ENCODE data around the gene ERBB2. TPM values are rescaled to one million over a fixed set of nuclear protein-coding genes. Genes with fewer than 3 reads are reported as not detected.

Gene ERBB2
- total and polyA plus RNA-seq, 5 donors from 2014 or later, result 0.36 to 5.5 (median 0.67) TPM

- Histone ChIP-seq H3K9me3 (ENCODE audit: control insufficient read depth in 2 of 2, low read length in 2 of 2) (no peaks in the 10 kb centered on the region), H3K27me3 (ENCODE audit: control insufficient read depth, insufficient read depth, low read length) (no peaks in the 10 kb centered on the region), H3K4me3 (ENCODE audit: low read depth, low read length) (no peak overlapping the region), H3K27ac (ENCODE audit: insufficient read depth, low read length, poor library complexity, severe bottlenecking) (no peak overlapping the region), H3K36me3 (ENCODE audit: control insufficient read depth, insufficient read depth, low read length) (no peaks in the 10 kb centered on the region), H3K4me1 (ENCODE audit: control insufficient read depth, insufficient read depth, low read length, poor library complexity, severe bottlenecking) (peaks cover 9% of the 10 kb centered on the region)
- DNase-seq, result no peak
- no peak for ATAC-seq (ENCODE audit: low read depth in 2 of 2)
- no peaks in the 10 kb centered on the region for H3K9me3 Mint-ChIP-seq
- H3K27ac Mint-ChIP-seq, result peak overlapping the region in 1 of 3 donors; percentile 41
- no peak overlapping the region for H3K4me3 Mint-ChIP-seq
- H3K4me1 Mint-ChIP-seq, result peaks cover 5 to 26% (median 7%) of the 10 kb centered on the region in 4 donors
- H3K36me3 Mint-ChIP-seq, result no peaks in the 10 kb centered on the region
- peaks cover 9% of the 10 kb centered on the region for H3K27me3 Mint-ChIP-seq
Measured at GRCh38 chr17:39711851-39712250, 12.0 kb downstream of the ERBB2 start.

GRCh38 chr17:39714234-39714633 is 14.4 kb downstream of the ERBB2 start:
- Mint-ChIP-seq H3K36me3 (no peaks in the 10 kb centered on the region), H3K4me1 (peaks cover 0 to 5% (median 2%) of the 10 kb centered on the region in 4 donors), H3K27me3 (peaks cover 9% of the 10 kb centered on the region), H3K4me3 (no peak overlapping the region), H3K9me3 (no peaks in the 10 kb centered on the region), H3K27ac (no peak overlapping the region)
- H3K4me3 ChIP-seq (ENCODE audit: low read depth, low read length), result no peak overlapping the region
- no peak overlapping the region for H3K27ac ChIP-seq (ENCODE audit: insufficient read depth, low read length, poor library complexity, severe bottlenecking)
- H3K9me3 ChIP-seq (ENCODE audit: control insufficient read depth in 2 of 2, low read length in 2 of 2), result no peaks in the 10 kb centered on the region
- DNase-seq, result no peak
- no peaks in the 10 kb centered on the region for H3K27me3 ChIP-seq (ENCODE audit: control insufficient read depth, insufficient read depth, low read length)
- H3K4me1 ChIP-seq (ENCODE audit: control insufficient read depth, insufficient read depth, low read length, poor library complexity, severe bottlenecking), result no peaks in the 10 kb centered on the region
- no peak for ATAC-seq (ENCODE audit: low read depth in 2 of 2)
- no peaks in the 10 kb centered on the region for H3K36me3 ChIP-seq (ENCODE audit: control insufficient read depth, insufficient read depth, low read length)

GRCh38 chr17:39715375-39716072 is 15.7 kb downstream of the ERBB2 start:
- no peaks in the 10 kb centered on the region for H3K27me3 ChIP-seq (ENCODE audit: control insufficient read depth, insufficient read depth, low read length)
- Mint-ChIP-seq H3K27me3 (peaks cover 9% of the 10 kb centered on the region), H3K9me3 (no peaks in the 10 kb centered on the region), H3K4me1 (no peaks in the 10 kb centered on the region), H3K27ac (no peak overlapping the region), H3K4me3 (no peak overlapping the region), H3K36me3 (no peaks in the 10 kb centered on the region)
- no peaks in the 10 kb centered on the region for H3K4me1 ChIP-seq (ENCODE audit: control insufficient read depth, insufficient read depth, low read length, poor library complexity, severe bottlenecking)
- no peak overlapping the region for H3K4me3 ChIP-seq (ENCODE audit: low read depth, low read length)
- H3K27ac ChIP-seq (ENCODE audit: insufficient read depth, low read length, poor library complexity, severe bottlenecking), result no peak overlapping the region
- H3K9me3 ChIP-seq (ENCODE audit: control insufficient read depth in 2 of 2, low read length in 2 of 2), result no peaks in the 10 kb centered on the region
- DNase-seq (no peak), ATAC-seq (ENCODE audit: low read depth in 2 of 2) (no peak)
- no peaks in the 10 kb centered on the region for H3K36me3 ChIP-seq (ENCODE audit: control insufficient read depth, insufficient read depth, low read length)

DNA sequence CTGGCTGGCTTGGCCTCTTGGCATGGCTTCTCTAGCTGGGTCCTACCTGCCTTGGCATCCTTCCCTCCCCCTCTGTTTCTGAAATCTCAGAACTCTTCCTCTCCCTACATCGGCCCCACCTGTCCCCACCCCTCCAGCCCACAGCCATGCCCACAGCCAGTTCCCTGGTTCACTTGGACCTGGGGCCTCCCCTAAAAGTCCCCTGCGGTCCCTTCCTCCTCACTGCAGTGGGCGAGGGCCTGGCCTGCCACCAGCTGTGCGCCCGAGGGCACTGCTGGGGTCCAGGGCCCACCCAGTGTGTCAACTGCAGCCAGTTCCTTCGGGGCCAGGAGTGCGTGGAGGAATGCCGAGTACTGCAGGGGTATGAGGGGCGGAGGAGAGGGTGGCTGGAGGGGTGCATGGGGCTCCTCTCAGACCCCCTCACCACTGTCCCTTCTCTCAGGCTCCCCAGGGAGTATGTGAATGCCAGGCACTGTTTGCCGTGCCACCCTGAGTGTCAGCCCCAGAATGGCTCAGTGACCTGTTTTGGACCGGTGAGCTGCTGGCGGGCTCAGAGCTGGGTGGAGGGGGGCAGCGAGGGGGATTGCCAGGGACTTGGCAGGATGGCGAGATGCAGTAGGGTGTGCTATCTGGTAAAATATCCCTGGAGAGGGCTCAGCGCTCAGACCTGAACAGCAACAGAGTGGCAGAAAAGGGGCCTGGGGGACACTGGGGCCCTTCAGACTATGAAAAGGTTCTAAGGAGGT is 16.4 kb downstream of the ERBB2 start:
- Mint-ChIP-seq H3K4me1 (no peaks in the 10 kb centered on the region), H3K27me3 (peaks cover 9% of the 10 kb centered on the region), H3K4me3 (no peak overlapping the region), H3K36me3 (no peaks in the 10 kb centered on the region), H3K9me3 (no peaks in the 10 kb centered on the region), H3K27ac (no peak overlapping the region)
- no peaks in the 10 kb centered on the region for H3K36me3 ChIP-seq (ENCODE audit: control insufficient read depth, insufficient read depth, low read length)
- no peaks in the 10 kb centered on the region for H3K4me1 ChIP-seq (ENCODE audit: control insufficient read depth, insufficient read depth, low read length, poor library complexity, severe bottlenecking)
- no peak overlapping the region for H3K27ac ChIP-seq (ENCODE audit: insufficient read depth, low read length, poor library complexity, severe bottlenecking)
- H3K27me3 ChIP-seq (ENCODE audit: control insufficient read depth, insufficient read depth, low read length), result no peaks in the 10 kb centered on the region
- ATAC-seq (ENCODE audit: low read depth in 2 of 2) (no peak), DNase-seq (no peak)
- no peaks in the 10 kb centered on the region for H3K9me3 ChIP-seq (ENCODE audit: control insufficient read depth in 2 of 2, low read length in 2 of 2)
- H3K4me3 ChIP-seq (ENCODE audit: low read depth, low read length), result no peak overlapping the region

DNA sequence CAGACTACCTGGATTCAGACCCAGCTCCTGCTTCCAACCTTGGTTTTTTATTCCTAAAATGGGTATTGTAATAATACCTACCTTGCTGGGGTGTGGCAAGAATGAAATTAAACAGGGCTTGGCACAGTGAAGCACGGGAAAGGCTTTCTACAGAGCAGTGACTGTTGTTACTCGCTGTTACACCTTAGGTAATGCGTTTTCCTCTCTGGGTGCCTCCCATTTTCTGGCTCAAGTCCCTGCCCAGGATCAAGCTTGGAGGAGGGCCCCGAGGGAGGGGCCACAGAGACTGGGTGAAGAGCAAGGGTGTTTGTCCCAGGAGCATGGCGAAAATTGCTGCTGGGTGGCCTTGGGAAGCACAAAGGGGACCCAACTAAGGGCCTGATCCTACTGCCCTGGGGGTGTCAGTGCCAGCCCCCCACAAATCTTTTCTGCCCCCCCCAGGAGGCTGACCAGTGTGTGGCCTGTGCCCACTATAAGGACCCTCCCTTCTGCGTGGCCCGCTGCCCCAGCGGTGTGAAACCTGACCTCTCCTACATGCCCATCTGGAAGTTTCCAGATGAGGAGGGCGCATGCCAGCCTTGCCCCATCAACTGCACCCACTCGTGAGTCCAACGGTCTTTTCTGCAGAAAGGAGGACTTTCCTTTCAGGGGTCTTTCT is 17.1 kb downstream of the ERBB2 start:
- H3K9me3 ChIP-seq (ENCODE audit: control insufficient read depth in 2 of 2, low read length in 2 of 2), result no peaks in the 10 kb centered on the region
- H3K27me3 Mint-ChIP-seq, result peaks cover 9% of the 10 kb centered on the region
- H3K4me3 ChIP-seq (ENCODE audit: low read depth, low read length), result no peak overlapping the region
- H3K4me1 ChIP-seq (ENCODE audit: control insufficient read depth, insufficient read depth, low read length, poor library complexity, severe bottlenecking), result no peaks in the 10 kb centered on the region
- no peak overlapping the region for H3K27ac Mint-ChIP-seq
- no peak overlapping the region for H3K4me3 Mint-ChIP-seq
- no peak for ATAC-seq (ENCODE audit: low read depth in 2 of 2)
- no peak for DNase-seq
- H3K27me3 ChIP-seq (ENCODE audit: control insufficient read depth, insufficient read depth, low read length), result no peaks in the 10 kb centered on the region
- H3K4me1 Mint-ChIP-seq, result no peaks in the 10 kb centered on the region
- H3K36me3 ChIP-seq (ENCODE audit: control insufficient read depth, insufficient read depth, low read length), result no peaks in the 10 kb centered on the region
- H3K36me3 Mint-ChIP-seq, result no peaks in the 10 kb centered on the region
- H3K9me3 Mint-ChIP-seq, result no peaks in the 10 kb centered on the region
- no peak overlapping the region for H3K27ac ChIP-seq (ENCODE audit: insufficient read depth, low read length, poor library complexity, severe bottlenecking)

- Mint-ChIP-seq H3K4me1 (no peaks in the 10 kb centered on the region), H3K36me3 (no peaks in the 10 kb centered on the region), H3K27me3 (peaks cover 9% of the 10 kb centered on the region), H3K27ac (no peak overlapping the region), H3K4me3 (no peak overlapping the region), H3K9me3 (no peaks in the 10 kb centered on the region)
- no peak for DNase-seq
- Histone ChIP-seq H3K36me3 (ENCODE audit: control insufficient read depth, insufficient read depth, low read length) (no peaks in the 10 kb centered on the region), H3K4me1 (ENCODE audit: control insufficient read depth, insufficient read depth, low read length, poor library complexity, severe bottlenecking) (no peaks in the 10 kb centered on the region), H3K27me3 (ENCODE audit: control insufficient read depth, insufficient read depth, low read length) (no peaks in the 10 kb centered on the region), H3K4me3 (ENCODE audit: low read depth, low read length) (no peak overlapping the region), H3K9me3 (ENCODE audit: control insufficient read depth in 2 of 2, low read length in 2 of 2) (no peaks in the 10 kb centered on the region), H3K27ac (ENCODE audit: insufficient read depth, low read length, poor library complexity, severe bottlenecking) (no peak overlapping the region)
- ATAC-seq (ENCODE audit: low read depth in 2 of 2), result no peak
Measured at GRCh38 chr17:39717660-39718059, 17.8 kb downstream of the ERBB2 start.

- Mint-ChIP-seq H3K27ac (no peak overlapping the region), H3K4me1 (peaks cover 0 to 4% (median 0%) of the 10 kb centered on the region in 4 donors), H3K9me3 (no peaks in the 10 kb centered on the region), H3K27me3 (peaks cover 1% of the 10 kb centered on the region), H3K36me3 (no peaks in the 10 kb centered on the region), H3K4me3 (no peak overlapping the region)
- no peak for DNase-seq
- Histone ChIP-seq H3K4me3 (ENCODE audit: low read depth, low read length) (no peak overlapping the region), H3K27ac (ENCODE audit: insufficient read depth, low read length, poor library complexity, severe bottlenecking) (no peak overlapping the region), H3K36me3 (ENCODE audit: control insufficient read depth, insufficient read depth, low read length) (no peaks in the 10 kb centered on the region), H3K4me1 (ENCODE audit: control insufficient read depth, insufficient read depth, low read length, poor library complexity, severe bottlenecking) (no peaks in the 10 kb centered on the region), H3K9me3 (ENCODE audit: control insufficient read depth in 2 of 2, low read length in 2 of 2) (no peaks in the 10 kb centered on the region), H3K27me3 (ENCODE audit: control insufficient read depth, insufficient read depth, low read length) (no peaks in the 10 kb centered on the region)
- ATAC-seq (ENCODE audit: low read depth in 2 of 2), result no peak
Measured at GRCh38 chr17:39719563-39720355, 19.9 kb downstream of the ERBB2 start.

Measured in CD4-positive, CD25-positive, alpha-beta regulatory T cell (primary cell).